Measurements from ENCODE around the gene DYSF.

Gene DYSF

GRCh38 chr2:71713581-71714580, 260.5 kb downstream of the DYSF start:
- in situ Hi-C loops (cut with MboI; ENCODE audit: low sequenced_read_pairs): no loop called here
- Histone ChIP-seq H3K27me3 (ENCODE audit: low read depth) (no peaks in the 10 kb centered on the region), H3K4me3 (no peak overlapping the region), H3K4me1 (no peaks in the 10 kb centered on the region), H3K9me3 (no peaks in the 10 kb centered on the region), H3K36me3 (replicated peaks) (no peaks in the 10 kb centered on the region)
- no peak for DNase-seq (ENCODE audit: low spot score in 2 of 2)

- no peaks in the 10 kb centered on the region for H3K4me1 ChIP-seq
- no peaks in the 10 kb centered on the region for H3K27me3 ChIP-seq (ENCODE audit: low read depth)
- no peaks in the 10 kb centered on the region for H3K36me3 ChIP-seq (replicated peaks)
- H3K9me3 ChIP-seq: no peaks in the 10 kb centered on the region
- in situ Hi-C loops (cut with MboI; ENCODE audit: low sequenced_read_pairs): no loop called here
- no peak for DNase-seq (ENCODE audit: low spot score in 2 of 2)
- no peak overlapping the region for H3K4me3 ChIP-seq
These were observed 261.4 kb downstream of the DYSF start for GRCh38 chr2:71714601-71715240.

- in situ Hi-C loops (cut with MboI; ENCODE audit: low sequenced_read_pairs): no loop called here
These were observed 261.9 kb downstream of the DYSF start for GRCh38 chr2:71715241-71715750.

GRCh38 chr2:71715951-71716696, 262.8 kb downstream of the DYSF start:
- Histone ChIP-seq H3K4me1 (no peaks in the 10 kb centered on the region), H3K9me3 (no peaks in the 10 kb centered on the region), H3K27me3 (ENCODE audit: low read depth) (no peaks in the 10 kb centered on the region), H3K36me3 (replicated peaks) (no peaks in the 10 kb centered on the region), H3K4me3 (no peak overlapping the region)
- in situ Hi-C loops (cut with MboI; ENCODE audit: low sequenced_read_pairs): no loop called here
- DNase-seq (ENCODE audit: low spot score in 2 of 2): no peak

More at GRCh38 chr2:71715241-71715750, 261.9 kb downstream of the DYSF start:
- Histone ChIP-seq H3K9me3 (no peaks in the 10 kb centered on the region), H3K27me3 (ENCODE audit: low read depth) (no peaks in the 10 kb centered on the region), H3K36me3 (replicated peaks) (no peaks in the 10 kb centered on the region), H3K4me1 (no peaks in the 10 kb centered on the region), H3K4me3 (no peak overlapping the region)
- DNase-seq (ENCODE audit: low spot score in 2 of 2): no peak

GRCh38 chr2:71716697-71717624, 263.6 kb downstream of the DYSF start:
- Histone ChIP-seq H3K4me3 (no peak overlapping the region), H3K9me3 (no peaks in the 10 kb centered on the region), H3K36me3 (replicated peaks) (no peaks in the 10 kb centered on the region), H3K27me3 (ENCODE audit: low read depth) (no peaks in the 10 kb centered on the region), H3K4me1 (no peaks in the 10 kb centered on the region)
- in situ Hi-C loops (cut with MboI; ENCODE audit: low sequenced_read_pairs): no loop called here
- no peak for DNase-seq (ENCODE audit: low spot score in 2 of 2)

GRCh38 chr2:71718686-71719085, 265.3 kb downstream of the DYSF start:
- Histone ChIP-seq H3K27me3 (ENCODE audit: low read depth) (no peaks in the 10 kb centered on the region), H3K9me3 (no peaks in the 10 kb centered on the region), H3K4me1 (no peaks in the 10 kb centered on the region), H3K4me3 (no peak overlapping the region), H3K36me3 (replicated peaks) (no peaks in the 10 kb centered on the region)
- in situ Hi-C loops (cut with MboI; ENCODE audit: low sequenced_read_pairs): no loop called here
- DNase-seq (ENCODE audit: low spot score in 2 of 2): no peak

GRCh38 chr2:71719520-71720282, 266.3 kb downstream of the DYSF start:
- in situ Hi-C loops (cut with MboI; ENCODE audit: low sequenced_read_pairs): no loop called here
- no peak for DNase-seq (ENCODE audit: low spot score in 2 of 2)
- Histone ChIP-seq H3K36me3 (replicated peaks) (no peaks in the 10 kb centered on the region), H3K9me3 (no peaks in the 10 kb centered on the region), H3K4me3 (no peak overlapping the region), H3K27me3 (ENCODE audit: low read depth) (no peaks in the 10 kb centered on the region), H3K4me1 (no peaks in the 10 kb centered on the region)

GRCh38 chr2:71720283-71720560, 266.9 kb downstream of the DYSF start:
- in situ Hi-C loops (cut with MboI; ENCODE audit: low sequenced_read_pairs): no loop called here
- H3K4me1 ChIP-seq: no peaks in the 10 kb centered on the region
- H3K4me3 ChIP-seq: no peak overlapping the region
- no peaks in the 10 kb centered on the region for H3K9me3 ChIP-seq
- no peak for DNase-seq (ENCODE audit: low spot score in 2 of 2)
- no peaks in the 10 kb centered on the region for H3K27me3 ChIP-seq (ENCODE audit: low read depth)
- H3K36me3 ChIP-seq (replicated peaks): no peaks in the 10 kb centered on the region

- Histone ChIP-seq H3K4me1 (no peaks in the 10 kb centered on the region), H3K36me3 (replicated peaks) (no peaks in the 10 kb centered on the region), H3K4me3 (no peak overlapping the region), H3K9me3 (no peaks in the 10 kb centered on the region), H3K27me3 (ENCODE audit: low read depth) (no peaks in the 10 kb centered on the region)
- in situ Hi-C loops (cut with MboI; ENCODE audit: low sequenced_read_pairs): no loop called here
- no peak for DNase-seq (ENCODE audit: low spot score in 2 of 2)
These were observed 267.4 kb downstream of the DYSF start for GRCh38 chr2:71720596-71721361.

- Histone ChIP-seq H3K36me3 (replicated peaks) (no peaks in the 10 kb centered on the region), H3K9me3 (no peaks in the 10 kb centered on the region), H3K4me3 (no peak overlapping the region), H3K27me3 (ENCODE audit: low read depth) (no peaks in the 10 kb centered on the region), H3K4me1 (no peaks in the 10 kb centered on the region)
- DNase-seq (ENCODE audit: low spot score in 2 of 2): no peak
- in situ Hi-C loops (cut with MboI; ENCODE audit: low sequenced_read_pairs): no loop called here
These were observed 268.0 kb downstream of the DYSF start for GRCh38 chr2:71721362-71721665.

- H3K36me3 ChIP-seq (replicated peaks): no peaks in the 10 kb centered on the region
- in situ Hi-C loops (cut with MboI; ENCODE audit: low sequenced_read_pairs): no loop called here
- no peaks in the 10 kb centered on the region for H3K9me3 ChIP-seq
- no peak overlapping the region for H3K4me3 ChIP-seq
- no peaks in the 10 kb centered on the region for H3K4me1 ChIP-seq
- no peaks in the 10 kb centered on the region for H3K27me3 ChIP-seq (ENCODE audit: low read depth)
- DNase-seq (ENCODE audit: low spot score in 2 of 2): no peak
These were observed 268.3 kb downstream of the DYSF start for GRCh38 chr2:71721669-71722068.

- no peak overlapping the region for H3K4me3 ChIP-seq
- no peaks in the 10 kb centered on the region for H3K4me1 ChIP-seq
- in situ Hi-C loops (cut with MboI; ENCODE audit: low sequenced_read_pairs): no loop called here
- H3K27me3 ChIP-seq (ENCODE audit: low read depth): no peaks in the 10 kb centered on the region
- no peak for DNase-seq (ENCODE audit: low spot score in 2 of 2)
- no peaks in the 10 kb centered on the region for H3K9me3 ChIP-seq
- no peaks in the 10 kb centered on the region for H3K36me3 ChIP-seq (replicated peaks)
These were observed 268.9 kb downstream of the DYSF start for GRCh38 chr2:71722286-71722685.

All from HAP-1 (cell line).